ENCODE results near the gene CENPN. TPM values are rescaled to one million over a fixed set of nuclear protein-coding genes. Genes with fewer than 3 reads are reported as not detected.

CENPN gene
- total RNA-seq, 4 donors from 2014 or later = 4.9 to 12.7 (median 8.5) TPM

- in situ Hi-C loops (cut with MboI; ENCODE audit: low pct_ligation_motif_present in 1 of 4, low pct_unique_long_range_greater_than_20kb in 1 of 4, low sequenced_read_pairs in 3 of 4) = loop anchor here in 3 of 4 donors (25.0 kb wide), 1 partner anchor 700 kb away; no protein-coding TSS in a partner anchor
- Histone ChIP-seq H3K36me3 (peaks cover 0 to 7% (median 2%) of the 10 kb centered on the region in 4 donors), H3K9me3 (no peaks in the 10 kb centered on the region), H3K4me1 (peaks cover 6 to 32% (median 12%) of the 10 kb centered on the region in 4 donors), H3K27me3 (no peaks in the 10 kb centered on the region), H3K27ac (peak overlapping the region; percentile 84 to 89 (median 86)), H3K4me3 (peak overlapping the region; percentile 77 to 94 (median 87))
- TF ChIP-seq POLR2A (IDR thresholded peaks at IDR 0.05) (no peak), POLR2AphosphoS5 (IDR thresholded peaks at IDR 0.05) (no peak), CTCF (IDR thresholded peaks at IDR 0.05) (no peak), EP300 (IDR thresholded peaks at IDR 0.05; ENCODE audit: low read depth) (no peak)
- intact Hi-C loops (cut with DNase I; ENCODE audit: low total_unique reads) = loop anchor here (5.0 to 10.0 kb wide), 3 partner anchors 40 to 1260 kb away; partner anchors contain the start of gene C16orf46
- no peak for DNase-seq
- 23 to 35% methylated on average over 7 to 10 of the region's 10 CpGs for WGBS, 2 donors (ENCODE audit: low coverage in 1 of 2)
These were observed 29.8 kb downstream of the CENPN start for GRCh38 chr16:81036751-81037350.

GRCh38 chr16:81040131-81040530, 33.1 kb downstream of the CENPN start:
- H3K4me3 ChIP-seq = no peak overlapping the region
- intact Hi-C loops (cut with DNase I; ENCODE audit: low total_unique reads) (no loop called here), in situ Hi-C loops (cut with MboI; ENCODE audit: low pct_ligation_motif_present in 1 of 4, low pct_unique_long_range_greater_than_20kb in 1 of 4, low sequenced_read_pairs in 3 of 4) (loop anchor here in 3 of 4 donors (25.0 kb wide), 1 partner anchor 697 kb away; no protein-coding TSS in a partner anchor)
- H3K4me1 ChIP-seq = peaks cover 6 to 32% (median 12%) of the 10 kb centered on the region in 4 donors
- no peak for DNase-seq
- peaks cover 0 to 38% (median 16%) of the 10 kb centered on the region in 4 donors for H3K36me3 ChIP-seq
- TF ChIP-seq POLR2AphosphoS5 (IDR thresholded peaks at IDR 0.05) = no peak
- TF ChIP-seq CTCF (IDR thresholded peaks at IDR 0.05) = no peak
- TF ChIP-seq POLR2A (IDR thresholded peaks at IDR 0.05) = no peak
- TF ChIP-seq EP300 (IDR thresholded peaks at IDR 0.05; ENCODE audit: low read depth) = no peak
- WGBS, 2 donors (ENCODE audit: low coverage in 1 of 2) = 93 to 99% methylated on average over 2 of the region's 2 CpGs
- H3K27me3 ChIP-seq = no peaks in the 10 kb centered on the region
- no peak overlapping the region for H3K27ac ChIP-seq
- no peaks in the 10 kb centered on the region for H3K9me3 ChIP-seq

- Histone ChIP-seq H3K27me3 (no peaks in the 10 kb centered on the region), H3K9me3 (no peaks in the 10 kb centered on the region), H3K4me1 (peaks cover 6 to 32% (median 11%) of the 10 kb centered on the region in 4 donors), H3K36me3 (peaks cover 0 to 43% (median 16%) of the 10 kb centered on the region in 4 donors), H3K27ac (no peak overlapping the region), H3K4me3 (no peak overlapping the region)
- 71 to 88% methylated on average over 4 to 5 of the region's 5 CpGs for WGBS, 2 donors (ENCODE audit: low coverage in 1 of 2)
- DNase-seq = no peak
- in situ Hi-C loops (cut with MboI; ENCODE audit: low pct_ligation_motif_present in 1 of 4, low pct_unique_long_range_greater_than_20kb in 1 of 4, low sequenced_read_pairs in 3 of 4) (loop anchor here in 3 of 4 donors (25.0 kb wide), 1 partner anchor 696 kb away; no protein-coding TSS in a partner anchor), intact Hi-C loops (cut with DNase I; ENCODE audit: low total_unique reads) (no loop called here)
- no peak for TF ChIP-seq CTCF (IDR thresholded peaks at IDR 0.05)
- no peak for TF ChIP-seq POLR2AphosphoS5 (IDR thresholded peaks at IDR 0.05)
- TF ChIP-seq POLR2A (IDR thresholded peaks at IDR 0.05) = no peak
- no peak for TF ChIP-seq EP300 (IDR thresholded peaks at IDR 0.05; ENCODE audit: low read depth)
These were observed 33.8 kb downstream of the CENPN start for GRCh38 chr16:81040842-81041241.

- Histone ChIP-seq H3K27ac (no peak overlapping the region), H3K4me3 (no peak overlapping the region), H3K9me3 (no peaks in the 10 kb centered on the region), H3K27me3 (no peaks in the 10 kb centered on the region), H3K4me1 (peaks cover 6 to 29% (median 8%) of the 10 kb centered on the region in 4 donors), H3K36me3 (peaks cover 0 to 43% (median 16%) of the 10 kb centered on the region in 4 donors)
- 92 to 100% methylated on average over 2 to 4 of the region's 4 CpGs for WGBS, 2 donors (ENCODE audit: low coverage in 1 of 2)
- TF ChIP-seq CTCF (IDR thresholded peaks at IDR 0.05) (no peak), EP300 (IDR thresholded peaks at IDR 0.05; ENCODE audit: low read depth) (no peak), POLR2A (IDR thresholded peaks at IDR 0.05) (no peak), POLR2AphosphoS5 (IDR thresholded peaks at IDR 0.05) (no peak)
- in situ Hi-C loops (cut with MboI; ENCODE audit: low pct_ligation_motif_present in 1 of 4, low pct_unique_long_range_greater_than_20kb in 1 of 4, low sequenced_read_pairs in 3 of 4) = loop anchor here in 3 of 4 donors (25.0 kb wide), 1 partner anchor 696 kb away; no protein-coding TSS in a partner anchor
- intact Hi-C loops (cut with DNase I; ENCODE audit: low total_unique reads) = no loop called here
- DNase-seq = no peak
These were observed 34.7 kb downstream of the CENPN start for GRCh38 chr16:81041696-81042095.
